Measurements from ENCODE around the gene AIPL1.

AIPL1 gene

GRCh38 chr17:6458460-6458950 is 23.6 kb upstream of the AIPL1 start:
- Mint-ChIP-seq H3K36me3 (no peaks in the 10 kb centered on the region), H3K27me3 (no peaks in the 10 kb centered on the region), H3K27ac (no peak overlapping the region), H3K4me1 (peaks cover 21% of the 10 kb centered on the region), H3K9me3 (no peaks in the 10 kb centered on the region), H3K4me3 (no peak overlapping the region)
- no peak for ATAC-seq

GRCh38 chr17:6457688-6458459 is 23.0 kb upstream of the AIPL1 start:
- Mint-ChIP-seq H3K4me1 (peaks cover 28% of the 10 kb centered on the region), H3K36me3 (no peaks in the 10 kb centered on the region), H3K9me3 (no peaks in the 10 kb centered on the region), H3K4me3 (no peak overlapping the region), H3K27me3 (no peaks in the 10 kb centered on the region), H3K27ac (no peak overlapping the region)
- no peak for ATAC-seq

GRCh38 chr17:6456914-6457687 is 22.2 kb upstream of the AIPL1 start:
- H3K4me3 Mint-ChIP-seq: no peak overlapping the region
- H3K9me3 Mint-ChIP-seq: no peaks in the 10 kb centered on the region
- H3K27ac Mint-ChIP-seq: no peak overlapping the region
- H3K36me3 Mint-ChIP-seq: no peaks in the 10 kb centered on the region
- H3K4me1 Mint-ChIP-seq: peaks cover 34% of the 10 kb centered on the region
- ATAC-seq: no peak
- no peaks in the 10 kb centered on the region for H3K27me3 Mint-ChIP-seq

GRCh38 chr17:6456321-6456720 is 21.4 kb upstream of the AIPL1 start:
- Mint-ChIP-seq H3K4me1 (peaks cover 42% of the 10 kb centered on the region), H3K27ac (no peak overlapping the region), H3K4me3 (no peak overlapping the region), H3K36me3 (no peaks in the 10 kb centered on the region), H3K9me3 (no peaks in the 10 kb centered on the region), H3K27me3 (no peaks in the 10 kb centered on the region)
- no peak for ATAC-seq

GRCh38 chr17:6455321-6455705 is 20.4 kb upstream of the AIPL1 start:
- Mint-ChIP-seq H3K4me3 (peak overlapping the region; percentile 49), H3K27ac (peak overlapping the region; percentile 21), H3K9me3 (no peaks in the 10 kb centered on the region), H3K36me3 (no peaks in the 10 kb centered on the region), H3K27me3 (no peaks in the 10 kb centered on the region), H3K4me1 (peaks cover 49% of the 10 kb centered on the region)
- peak; percentile 80 for ATAC-seq

- no peaks in the 10 kb centered on the region for H3K27me3 Mint-ChIP-seq
- H3K27ac Mint-ChIP-seq: peak overlapping the region; percentile 21
- H3K36me3 Mint-ChIP-seq: no peaks in the 10 kb centered on the region
- peak; percentile 3 for ATAC-seq
- peaks cover 49% of the 10 kb centered on the region for H3K4me1 Mint-ChIP-seq
- H3K9me3 Mint-ChIP-seq: no peaks in the 10 kb centered on the region
- peak overlapping the region; percentile 37 for H3K4me3 Mint-ChIP-seq
These were observed 19.8 kb upstream of the AIPL1 start for GRCh38 chr17:6454495-6455320.

GRCh38 chr17:6453279-6454024 is 18.5 kb upstream of the AIPL1 start:
- H3K36me3 Mint-ChIP-seq: no peaks in the 10 kb centered on the region
- peaks cover 49% of the 10 kb centered on the region for H3K4me1 Mint-ChIP-seq
- H3K27me3 Mint-ChIP-seq: no peaks in the 10 kb centered on the region
- no peak for ATAC-seq
- no peak overlapping the region for H3K4me3 Mint-ChIP-seq
- H3K9me3 Mint-ChIP-seq: no peaks in the 10 kb centered on the region
- H3K27ac Mint-ChIP-seq: peak overlapping the region; percentile 6

- peak; percentile 54 for ATAC-seq
- no peaks in the 10 kb centered on the region for H3K27me3 Mint-ChIP-seq
- peak overlapping the region; percentile 6 for H3K27ac Mint-ChIP-seq
- no peaks in the 10 kb centered on the region for H3K36me3 Mint-ChIP-seq
- H3K9me3 Mint-ChIP-seq: no peaks in the 10 kb centered on the region
- H3K4me1 Mint-ChIP-seq: peaks cover 49% of the 10 kb centered on the region
- H3K4me3 Mint-ChIP-seq: no peak overlapping the region
These were observed 17.7 kb upstream of the AIPL1 start for GRCh38 chr17:6452471-6453266.

- no peak overlapping the region for H3K4me3 Mint-ChIP-seq
- no peak overlapping the region for H3K27ac Mint-ChIP-seq
- H3K27me3 Mint-ChIP-seq: no peaks in the 10 kb centered on the region
- ATAC-seq: no peak
- peaks cover 38% of the 10 kb centered on the region for H3K4me1 Mint-ChIP-seq
- H3K9me3 Mint-ChIP-seq: no peaks in the 10 kb centered on the region
- H3K36me3 Mint-ChIP-seq: no peaks in the 10 kb centered on the region
These were observed 16.3 kb upstream of the AIPL1 start for GRCh38 chr17:6450926-6451832.

- Mint-ChIP-seq H3K9me3 (no peaks in the 10 kb centered on the region), H3K27me3 (no peaks in the 10 kb centered on the region), H3K4me3 (no peak overlapping the region), H3K4me1 (peaks cover 39% of the 10 kb centered on the region), H3K36me3 (no peaks in the 10 kb centered on the region), H3K27ac (no peak overlapping the region)
- no peak for ATAC-seq
These were observed 14.4 kb upstream of the AIPL1 start for GRCh38 chr17:6449307-6449706.

GRCh38 chr17:6448473-6448872 is 13.6 kb upstream of the AIPL1 start:
- ATAC-seq: no peak
- Mint-ChIP-seq H3K27me3 (no peaks in the 10 kb centered on the region), H3K36me3 (no peaks in the 10 kb centered on the region), H3K27ac (no peak overlapping the region), H3K4me3 (no peak overlapping the region), H3K9me3 (no peaks in the 10 kb centered on the region), H3K4me1 (peaks cover 37% of the 10 kb centered on the region)

- H3K27ac Mint-ChIP-seq: no peak overlapping the region
- no peaks in the 10 kb centered on the region for H3K27me3 Mint-ChIP-seq
- H3K36me3 Mint-ChIP-seq: no peaks in the 10 kb centered on the region
- ATAC-seq: no peak
- H3K9me3 Mint-ChIP-seq: no peaks in the 10 kb centered on the region
- H3K4me1 Mint-ChIP-seq: peaks cover 24% of the 10 kb centered on the region
- no peak overlapping the region for H3K4me3 Mint-ChIP-seq
These were observed 11.7 kb upstream of the AIPL1 start for GRCh38 chr17:6446516-6447100.
